ENCODE data around the gene CACNG7.

CACNG7 gene

GRCh38 chr19:53983457-53984289, 74.6 kb downstream of the CACNG7 start:
- DNase-seq (ENCODE audit: low read depth), result no peak

GRCh38 chr19:53985863-53986262, 76.8 kb downstream of the CACNG7 start:
- no peak for DNase-seq (ENCODE audit: low read depth)

- DNase-seq (ENCODE audit: low read depth), result no peak
These were observed 79.9 kb downstream of the CACNG7 start for GRCh38 chr19:53988981-53989380.

GRCh38 chr19:53989600-53990533, 80.8 kb downstream of the CACNG7 start:
- DNase-seq (ENCODE audit: low read depth), result no peak

GRCh38 chr19:53991224-53992113, 82.4 kb downstream of the CACNG7 start, which contains the start of gene CACNG6:
TSS of gene CACNG6 (plus strand) at chr19:53991637. CDS start at chr19:53992878, 1,241 bp downstream.
- peak; percentile 47 for DNase-seq (ENCODE audit: low read depth)

- no peak for DNase-seq (ENCODE audit: low read depth)
These were observed 83.1 kb downstream of the CACNG7 start for GRCh38 chr19:53992211-53992610.

GRCh38 chr19:53992815-53993214, 83.7 kb downstream of the CACNG7 start:
- DNase-seq (ENCODE audit: low read depth), result no peak

GRCh38 chr19:53993448-53993847, 84.4 kb downstream of the CACNG7 start:
- no peak for DNase-seq (ENCODE audit: low read depth)
